Epidermal melanocyte (primary cell): ENCODE measurements around the gene DIP2B.

ENCODE experiments used
- DNase-seq: peaks from one replicate; pipeline ENCODE4 v3.0.0; 2011; ENCODE audit warnings: low spot score; ENCODE audit not compliant: insufficient read length

The DIP2B gene

DNA sequence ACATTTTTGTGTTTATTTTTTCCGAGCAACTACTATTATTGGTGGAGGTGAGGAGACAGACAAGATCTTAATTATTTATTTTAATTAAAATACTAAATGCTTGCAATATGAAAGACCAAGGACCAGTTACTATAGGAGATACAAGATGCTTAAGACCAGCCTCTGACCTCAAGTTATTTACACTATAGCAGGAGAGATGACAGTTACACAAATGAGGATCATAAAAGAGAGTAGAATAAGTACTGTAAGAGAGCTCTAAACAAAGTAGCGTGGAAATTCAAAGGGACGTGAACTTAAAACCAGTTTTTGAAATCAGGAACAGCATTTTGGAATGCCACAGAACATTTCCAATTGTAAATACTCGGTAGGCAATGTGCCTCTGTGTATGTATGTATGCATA lies 131.1 kb downstream of the DIP2B start:
- no peak for DNase-seq

DNA sequence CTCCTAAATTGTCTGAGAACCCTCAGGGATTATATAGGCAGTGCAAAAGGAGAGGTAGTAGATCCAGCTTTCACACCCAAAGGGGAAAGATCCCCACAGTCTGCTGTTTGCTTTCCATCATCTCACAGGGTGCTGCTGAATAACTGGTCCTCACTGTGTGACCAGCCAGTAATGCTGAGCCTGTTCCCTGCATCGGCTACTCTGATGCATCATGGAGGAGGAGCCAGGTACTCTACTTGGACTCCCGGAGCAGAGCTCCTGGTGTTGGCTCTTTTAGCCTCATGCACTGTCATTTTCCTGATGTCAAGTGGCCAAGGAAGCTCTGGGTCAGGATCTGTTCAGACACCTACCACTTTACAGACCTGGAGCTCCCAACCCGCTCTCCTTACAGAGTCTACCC lies 131.7 kb downstream of the DIP2B start:
- DNase-seq: no peak

- DNase-seq: peak; percentile 49
Measured at GRCh38 chr12:50637870-50638481, 133.2 kb downstream of the DIP2B start.

- DNase-seq: no peak
Measured at GRCh38 chr12:50638482-50638880, 133.7 kb downstream of the DIP2B start.

DNA sequence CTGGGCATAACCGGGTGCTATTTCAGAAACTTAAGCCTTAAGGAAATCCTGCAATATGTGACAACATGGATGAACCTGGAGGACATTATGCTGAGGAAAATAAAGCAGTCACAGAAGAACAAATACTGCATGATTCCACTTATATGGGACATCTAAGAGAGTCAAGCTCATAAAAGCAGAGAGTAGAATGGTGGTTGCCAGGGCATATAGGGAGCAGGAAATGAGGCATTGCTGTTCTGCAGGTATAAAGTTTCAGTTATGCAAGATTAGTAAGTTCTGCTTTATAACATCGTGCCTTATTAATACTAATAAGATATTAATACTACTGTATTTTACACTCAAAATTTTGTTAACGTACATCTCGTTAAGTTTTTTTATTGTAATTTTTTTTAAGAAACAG lies 134.9 kb downstream of the DIP2B start:
- DNase-seq: no peak

- DNase-seq: no peak
Measured at GRCh38 chr12:50640321-50640939, 135.6 kb downstream of the DIP2B start.

DNA sequence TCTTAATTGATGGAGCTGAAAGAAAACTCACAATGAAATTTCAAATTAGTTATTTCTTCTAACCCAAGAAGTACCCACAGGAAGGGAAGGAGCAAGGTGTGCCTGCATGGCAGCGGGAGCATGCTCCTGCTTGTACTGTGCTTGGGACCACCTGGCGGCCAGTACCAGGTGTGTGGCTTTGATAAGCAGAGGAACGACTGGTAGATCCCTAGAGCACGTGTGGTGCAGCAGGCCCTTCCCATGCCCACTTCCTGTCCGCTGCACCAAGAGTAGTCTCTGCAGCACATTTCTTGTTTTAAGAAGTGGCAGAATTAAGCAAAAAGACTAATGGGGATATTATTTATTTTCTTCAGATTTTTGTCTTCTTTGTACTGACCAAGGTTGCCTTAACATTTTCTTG lies 136.8 kb downstream of the DIP2B start:
- DNase-seq: no peak

GRCh38 chr12:50642035-50642451 lies 137.3 kb downstream of the DIP2B start:
- DNase-seq: no peak

DNA sequence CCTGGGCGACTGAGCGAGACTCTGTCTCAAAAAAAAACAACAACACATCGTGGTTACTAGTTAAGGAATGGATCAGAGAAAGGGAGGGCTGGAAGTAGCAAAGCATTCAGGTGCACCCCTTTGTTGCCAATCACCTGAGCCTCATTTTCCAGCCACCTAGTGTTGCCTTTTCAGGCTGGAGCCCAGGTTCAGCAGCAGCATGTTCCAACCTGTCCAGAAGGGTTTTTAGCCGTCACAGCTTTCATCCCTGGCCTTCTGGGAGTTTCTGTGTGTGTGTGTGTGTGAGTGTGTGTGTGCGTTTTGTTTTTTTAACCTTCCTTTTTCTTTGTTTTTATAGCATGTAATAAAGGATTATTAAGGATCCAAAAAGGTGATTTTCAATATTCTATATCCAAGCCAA lies 138.0 kb downstream of the DIP2B start:
- no peak for DNase-seq

DNA sequence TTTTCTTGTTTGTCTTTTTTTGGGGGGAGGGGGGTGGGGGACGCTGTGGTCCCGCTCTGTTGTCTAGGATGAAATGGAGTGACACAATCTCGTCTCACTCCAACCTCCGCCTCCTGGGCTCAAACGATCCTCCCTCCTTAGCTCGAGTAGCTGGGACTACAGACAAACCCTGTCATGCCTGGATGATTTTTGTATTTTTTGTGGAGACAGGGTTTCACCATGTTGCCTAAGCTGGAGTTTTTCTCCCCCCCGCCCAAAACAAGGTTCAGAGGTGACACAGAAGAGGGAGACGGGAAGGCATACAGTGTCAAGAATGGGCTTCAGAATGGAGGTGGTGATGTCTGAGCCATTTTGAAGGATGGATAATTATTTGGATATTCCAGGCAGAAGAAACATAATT lies 142.2 kb downstream of the DIP2B start:
- DNase-seq: no peak

DNA sequence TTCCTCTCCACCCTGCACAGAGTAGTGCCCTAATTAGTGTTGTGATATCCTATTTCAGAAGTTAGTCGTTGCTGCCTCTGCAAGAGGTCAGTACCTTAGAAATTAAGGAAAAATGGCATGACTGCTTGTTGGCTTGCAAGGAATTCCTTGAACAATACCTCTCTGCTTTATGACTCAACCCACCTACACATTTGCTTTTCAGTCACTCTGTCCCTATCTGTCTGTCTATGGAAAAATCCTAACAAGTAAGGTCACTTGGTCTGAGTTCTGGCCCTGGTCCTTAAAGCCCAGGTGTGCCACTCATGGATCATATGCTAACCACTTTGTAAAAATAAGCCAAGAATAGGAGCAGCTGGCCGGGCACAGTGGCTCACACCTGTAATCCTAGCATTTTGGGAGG lies 142.7 kb downstream of the DIP2B start:
- DNase-seq: no peak

- DNase-seq: no peak
Measured at GRCh38 chr12:50650285-50650684, 145.5 kb downstream of the DIP2B start.

DNA sequence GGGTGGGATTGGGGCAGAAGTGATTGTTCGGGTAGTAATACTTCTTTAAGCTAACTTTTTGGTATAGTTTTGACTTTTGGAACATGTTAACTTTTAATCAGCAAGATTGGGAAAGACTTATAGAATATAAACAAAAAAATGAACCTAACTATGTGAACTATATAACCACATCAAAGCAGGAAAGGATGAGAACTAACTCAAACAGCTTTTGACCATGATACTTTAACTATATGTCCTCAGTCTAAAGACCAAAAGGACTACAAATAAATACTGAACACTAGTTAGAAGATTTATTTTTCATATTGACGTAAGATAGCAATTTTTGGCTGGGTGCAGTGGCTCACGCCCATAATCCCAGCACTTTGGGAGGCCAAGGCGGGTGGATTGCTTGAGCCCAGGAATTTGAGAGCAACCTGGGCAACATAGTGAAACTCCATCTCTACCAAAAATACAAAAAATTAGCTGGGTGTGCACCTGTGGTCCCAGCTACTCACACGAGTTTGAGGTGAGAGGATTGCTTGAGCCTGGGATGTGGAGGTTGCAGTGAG lies 150.7 kb downstream of the DIP2B start:
- DNase-seq: no peak

DNA sequence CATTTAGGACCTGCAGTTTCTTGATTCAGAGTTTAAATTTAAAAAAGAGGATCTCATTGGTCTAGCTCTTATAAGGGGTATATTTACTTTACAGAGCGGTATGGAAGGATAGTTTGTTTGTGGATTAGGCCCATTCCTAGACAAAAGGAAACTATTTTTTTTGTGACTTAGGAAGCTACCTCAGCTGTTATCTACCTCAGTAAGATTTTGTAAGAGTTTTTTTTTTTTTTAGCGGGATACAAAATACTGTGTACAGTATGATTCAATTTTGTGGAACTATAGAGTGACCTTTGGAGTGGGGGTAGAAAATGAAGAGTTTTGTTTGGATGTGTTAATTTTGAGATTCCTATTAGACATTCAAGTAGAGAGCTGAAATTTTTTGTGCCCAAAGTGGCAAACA lies 154.5 kb downstream of the DIP2B start:
- DNase-seq: no peak

DNA sequence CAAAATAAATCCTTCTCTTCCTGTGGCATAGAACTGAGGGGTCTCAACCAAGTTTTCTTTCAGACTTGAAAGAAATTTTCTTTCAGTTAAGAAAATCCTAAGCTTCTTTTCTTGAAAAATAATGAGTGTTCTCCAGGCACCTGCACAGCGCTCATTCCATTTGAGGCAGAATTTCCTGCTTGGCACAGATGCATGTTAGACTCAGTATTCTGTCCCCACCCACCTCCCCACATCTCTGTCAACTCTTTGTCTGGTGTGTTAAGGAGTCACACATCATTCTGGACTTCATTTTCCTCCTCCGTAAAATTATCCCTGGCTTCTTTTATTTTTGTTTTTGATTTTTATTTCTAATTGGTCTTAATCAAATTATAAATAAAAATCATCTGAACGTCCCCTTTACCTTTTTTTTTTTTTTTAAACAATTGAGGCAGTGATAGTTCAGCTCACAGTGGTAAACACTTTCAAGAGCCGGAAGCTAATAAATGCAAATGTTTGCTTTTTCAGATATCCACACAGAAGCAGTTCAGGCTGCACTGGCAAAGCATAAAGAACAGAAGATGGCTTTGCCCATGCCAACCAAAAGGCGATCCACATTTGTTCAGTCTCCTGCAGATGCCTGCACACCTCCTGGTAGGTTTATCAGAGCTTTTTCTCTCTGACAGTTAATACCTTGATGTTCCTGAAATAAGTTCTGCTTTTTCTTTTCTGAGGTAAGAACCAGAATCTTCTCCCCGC lies 155.1 kb downstream of the DIP2B start:
- DNase-seq: no peak

- no peak for DNase-seq
Measured at GRCh38 chr12:50660425-50660822, 155.6 kb downstream of the DIP2B start.

DNA sequence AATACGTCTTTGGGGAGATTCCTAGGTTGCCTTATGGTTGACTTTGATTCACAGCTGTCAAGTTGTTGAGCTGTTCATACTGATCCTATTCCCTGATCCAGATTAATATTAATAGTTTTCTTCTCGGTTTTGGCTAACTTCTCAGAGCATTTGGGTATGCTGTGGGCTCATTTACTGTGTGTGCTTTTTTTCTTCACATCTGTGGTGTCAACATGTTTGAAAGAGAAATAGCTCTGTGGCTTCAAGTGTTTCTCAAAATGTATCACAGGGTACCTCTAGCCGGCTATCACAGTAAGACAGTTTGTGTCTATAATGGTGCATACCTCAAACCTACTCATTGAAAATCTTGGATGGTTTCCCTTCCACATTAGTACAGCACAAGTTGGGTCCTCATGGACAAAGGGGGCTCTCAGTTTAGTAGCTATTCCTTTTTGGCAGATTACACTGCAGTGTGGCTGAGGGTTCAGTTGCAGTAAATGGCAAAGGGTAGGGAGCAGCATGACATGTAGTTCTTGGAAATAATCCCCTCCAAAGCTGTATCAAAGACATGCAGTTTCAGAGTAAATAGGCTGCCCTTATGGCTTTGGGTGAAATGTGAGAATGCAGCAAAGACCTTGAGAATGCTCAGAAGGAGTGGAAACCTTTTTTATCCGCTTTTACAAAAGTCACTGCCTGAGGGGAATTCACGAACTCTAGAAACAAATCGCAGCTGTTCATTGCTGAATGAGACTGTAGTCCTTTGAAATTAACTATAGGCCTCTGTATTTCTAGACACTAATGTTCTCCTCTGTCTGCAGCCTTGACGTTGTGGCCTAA lies 156.7 kb downstream of the DIP2B start:
- peak; percentile 44 for DNase-seq

GRCh38 chr12:50662116-50662510 lies 157.3 kb downstream of the DIP2B start:
- no peak for DNase-seq

- DNase-seq: no peak
Measured at GRCh38 chr12:50665170-50665569, 160.4 kb downstream of the DIP2B start.

DNA sequence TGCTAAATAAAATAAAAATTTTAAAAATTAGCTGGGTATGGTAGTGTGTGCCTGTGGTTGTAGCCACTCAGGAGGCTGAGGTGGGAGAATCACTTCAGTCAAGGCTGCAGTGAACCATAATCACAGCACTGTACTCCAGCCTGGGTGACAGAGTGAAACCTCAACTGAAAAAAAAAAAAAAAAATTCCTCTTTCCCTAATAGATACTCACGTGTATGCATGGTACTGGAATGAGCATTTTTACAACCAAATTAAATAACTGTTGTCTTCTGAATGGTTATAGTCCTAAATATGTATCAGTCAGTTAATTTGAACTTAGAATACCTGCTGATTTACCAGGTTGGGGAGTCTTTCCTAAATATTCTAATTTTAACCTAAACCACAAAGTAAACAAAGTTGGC lies 160.8 kb downstream of the DIP2B start:
- no peak for DNase-seq

DNA sequence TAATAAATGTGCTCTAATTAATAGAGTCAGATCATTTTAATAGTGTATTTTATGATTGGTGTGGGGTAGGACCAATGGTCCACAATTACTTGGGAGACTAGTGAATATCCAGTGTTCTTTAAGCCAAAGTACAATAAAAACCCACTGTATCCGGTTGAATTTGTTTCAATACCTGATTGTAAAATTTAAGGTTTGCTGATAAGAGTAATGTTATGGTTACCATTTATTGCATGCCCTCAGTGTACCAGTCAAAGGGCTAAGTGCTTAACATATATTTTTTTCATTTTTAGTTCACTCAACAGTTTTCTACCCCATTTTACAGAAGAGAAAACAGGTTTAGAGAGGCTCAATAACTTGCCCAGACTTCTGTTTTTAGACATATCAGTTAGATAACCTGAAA lies 161.2 kb downstream of the DIP2B start:
- no peak for DNase-seq

- DNase-seq: no peak
Measured at GRCh38 chr12:50672158-50672557, 167.4 kb downstream of the DIP2B start.
